PFSK-1 (cell line): ENCODE data around the gene ROBO1.
A peak's percentile ranks its signal among the peaks of the same experiment; 100 is the strongest.

Source experiments
- FOXP2 ChIP-seq: optimal IDR thresholded peaks from 2 replicates; pipeline ENCODE3; 2011; ENCODE audit warnings: borderline replicate concordance, control low read depth, inconsistent platforms; ENCODE audit not compliant: insufficient read depth; ENCODE audit errors: extremely low read length, extremely low read depth
- POLR2AphosphoS5 ChIP-seq: IDR thresholded peaks from 2 replicates; pipeline ENCODE4 v1.6.1; 2012; ENCODE audit warnings: low read depth, mild to moderate bottlenecking, control low read depth, low read length, moderate library complexity
- REST ChIP-seq, 2 experiments: IDR thresholded peaks; 2 replicates each; pipeline versions ENCODE4 v1.6.1 to v1.8.0; 2011 to 2012; ENCODE audit warnings: low read depth in 2 of 2, low read length in 2 of 2, control low read depth in 1 of 2, inconsistent platforms in 1 of 2, mild to moderate bottlenecking in 1 of 2, moderate library complexity in 1 of 2; ENCODE audit not compliant: insufficient read depth in 1 of 2
- SIN3A ChIP-seq: IDR thresholded peaks from 2 replicates; pipeline ENCODE4 v1.6.1; 2012; ENCODE audit warnings: mild to moderate bottlenecking, low read length, moderate library complexity, borderline replicate concordance; ENCODE audit not compliant: insufficient read depth
- TAF1 ChIP-seq: IDR thresholded peaks from 2 replicates; pipeline ENCODE4 v1.6.1; 2012; ENCODE audit warnings: low read length, control low read depth, borderline replicate concordance; ENCODE audit not compliant: insufficient read depth

ROBO1 gene

DNA sequence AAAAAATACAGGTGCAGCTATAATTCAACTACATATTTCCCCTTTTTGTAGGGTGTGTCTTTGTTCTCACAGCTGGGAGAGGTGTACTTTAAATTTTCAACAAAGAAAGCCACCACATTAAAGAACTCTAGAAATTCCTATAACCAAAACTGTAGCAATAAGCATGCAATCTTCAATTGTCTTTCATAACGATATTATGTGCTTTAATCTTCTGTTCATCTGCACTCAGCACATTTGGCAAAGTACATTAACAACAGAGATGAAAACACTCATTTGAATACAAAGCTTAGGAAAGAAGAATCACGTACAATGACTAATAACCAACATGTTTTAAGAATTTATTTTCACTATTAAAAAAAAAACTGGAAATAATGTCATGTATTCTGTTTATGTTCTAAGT lies 1025.8 kb downstream of the ROBO1 start:
- TF ChIP-seq POLR2AphosphoS5 = no peak
- TF ChIP-seq REST (IDR thresholded peaks at IDR 0.05; ENCODE audit: insufficient read depth in 1 of 2, low read depth in 2 of 2, low read length in 2 of 2) = no peak
- TF ChIP-seq FOXP2 = no peak
- no peak for TF ChIP-seq SIN3A
- no peak for TF ChIP-seq TAF1

DNA sequence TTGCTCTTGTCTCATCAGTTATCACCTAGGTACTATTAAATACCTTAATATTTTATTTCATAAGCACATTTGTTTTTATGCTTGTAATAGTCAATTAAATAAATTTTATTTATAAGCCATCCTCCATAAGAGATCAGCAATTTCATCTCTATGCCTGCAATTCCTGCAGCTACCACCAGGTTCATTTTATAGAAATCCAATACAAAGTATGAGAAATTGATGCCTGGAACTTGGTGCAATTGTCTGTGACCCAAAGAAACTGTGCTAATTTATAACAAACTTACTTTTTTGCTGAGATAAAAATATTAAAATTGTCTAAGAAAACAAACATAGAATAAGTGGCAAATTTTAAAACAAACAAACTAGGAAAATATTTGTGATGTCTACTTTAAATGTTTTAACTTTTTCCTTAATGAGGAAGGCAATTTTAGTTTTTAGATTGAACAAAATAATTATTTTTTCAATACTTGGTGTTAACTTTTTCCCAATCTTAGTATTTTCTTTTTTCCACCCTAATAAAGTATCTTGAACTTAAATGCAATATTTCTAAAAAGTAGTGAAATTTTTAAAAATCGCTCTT lies 1026.6 kb downstream of the ROBO1 start:
- TF ChIP-seq POLR2AphosphoS5 = no peak
- no peak for TF ChIP-seq REST (IDR thresholded peaks at IDR 0.05; ENCODE audit: insufficient read depth in 1 of 2, low read depth in 2 of 2, low read length in 2 of 2)
- no peak for TF ChIP-seq SIN3A
- TF ChIP-seq FOXP2 = no peak
- no peak for TF ChIP-seq TAF1

- TF ChIP-seq FOXP2 (no peak), REST (IDR thresholded peaks at IDR 0.05; ENCODE audit: insufficient read depth in 1 of 2, low read depth in 2 of 2, low read length in 2 of 2) (no peak), SIN3A (no peak), POLR2AphosphoS5 (no peak), TAF1 (no peak)
These were observed 1029.0 kb downstream of the ROBO1 start for GRCh38 chr3:78738833-78739232.

- TF ChIP-seq TAF1 (no peak), POLR2AphosphoS5 (peak; percentile 75), SIN3A (peak; percentile 14; the same call in 1 of the 2 replicates), REST (IDR thresholded peaks at IDR 0.05; ENCODE audit: insufficient read depth in 1 of 2, low read depth in 2 of 2, low read length in 2 of 2) (peak in 1 of 2 experiments; percentile 52; a peak in 1 of 4 replicates), FOXP2 (no peak)
These were observed 1029.8 kb downstream of the ROBO1 start for GRCh38 chr3:78737988-78738387.
